Loucy (cell line): ENCODE data around the gene SIGLEC6.

Source experiments
- CTCF ChIP-seq: fragments of 200-600 bp; sonication (generic); conservative IDR thresholded peaks from 2 replicates; pipeline ENCODE4 v1.5.1; 2014; ENCODE audit warnings: mild to moderate bottlenecking, antibody characterized with exemption, low read length
- EZH2phosphoT487 ChIP-seq: fragments of 200-600 bp; IDR thresholded peaks from 2 replicates; pipeline ENCODE4 v1.6.1; 2018; ENCODE audit warnings: antibody characterized with exemption, mild to moderate bottlenecking, moderate library complexity, borderline replicate concordance

GRCh38 chr19:51471527-51471926 is 59.9 kb downstream of the SIGLEC6 start:
- TF ChIP-seq CTCF (no peak), EZH2phosphoT487 (no peak)
